ENCODE results near the gene PIGR.

PIGR gene

GRCh38 chr1:206969090-206969489 is 22.8 kb upstream of the PIGR start:
- TF ChIP-seq CTCF (IDR thresholded peaks at IDR 0.05; ENCODE audit: low read depth, low read length) = no peak
- no peak for DNase-seq (ENCODE audit: extremely low read depth, low read depth)

DNA sequence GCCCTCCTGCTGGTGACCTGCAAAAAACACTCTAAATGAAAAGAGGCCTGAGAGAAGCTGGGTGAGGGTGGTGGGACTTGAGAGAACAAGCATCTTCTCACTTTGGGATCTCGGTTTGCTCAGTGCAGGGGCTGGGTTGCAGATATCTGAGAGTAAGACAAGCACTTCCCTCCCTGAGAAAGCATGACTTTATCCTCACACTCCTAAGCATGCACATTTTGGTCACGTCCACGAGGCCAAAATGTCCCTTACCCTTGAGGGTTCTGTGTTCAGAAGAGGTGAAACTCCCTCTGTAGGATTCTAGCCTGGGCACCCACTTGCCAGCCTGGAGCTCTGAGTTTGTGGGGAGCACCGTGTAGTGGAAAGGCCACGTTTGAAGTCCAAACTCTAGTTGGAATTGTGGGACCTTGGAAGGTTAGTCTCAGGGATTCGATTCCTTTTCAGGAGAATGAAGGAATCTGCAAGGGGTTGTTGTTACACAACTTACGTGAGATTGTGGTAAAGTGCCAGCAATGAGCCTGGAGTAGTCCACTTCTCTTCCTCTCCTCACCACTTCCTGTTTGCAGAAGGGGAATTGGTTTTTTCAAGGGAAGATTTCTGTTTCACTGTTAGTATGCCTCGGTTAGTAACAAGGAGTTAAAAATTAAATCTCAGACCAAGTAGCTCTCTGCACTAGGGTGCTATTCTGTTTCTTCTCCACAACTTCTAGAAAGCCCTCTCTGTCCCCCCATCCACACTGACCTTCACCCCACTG is 21.0 kb upstream of the PIGR start:
- DNase-seq (ENCODE audit: extremely low read depth, low read depth) = no peak
- TF ChIP-seq CTCF (IDR thresholded peaks at IDR 0.05; ENCODE audit: low read depth, low read length) = no peak

- DNase-seq (ENCODE audit: extremely low read depth, low read depth) = no peak
- TF ChIP-seq CTCF (IDR thresholded peaks at IDR 0.05; ENCODE audit: low read depth, low read length) = no peak
These were observed 19.5 kb upstream of the PIGR start for GRCh38 chr1:206965781-206966180.

- DNase-seq (ENCODE audit: extremely low read depth, low read depth) = no peak
- no peak for TF ChIP-seq CTCF (IDR thresholded peaks at IDR 0.05; ENCODE audit: low read depth, low read length)
These were observed 17.5 kb upstream of the PIGR start for GRCh38 chr1:206963740-206964139.

GRCh38 chr1:206963119-206963712 is 16.9 kb upstream of the PIGR start:
- TF ChIP-seq CTCF (IDR thresholded peaks at IDR 0.05; ENCODE audit: low read depth, low read length) = no peak
- no peak for DNase-seq (ENCODE audit: extremely low read depth, low read depth)

DNA sequence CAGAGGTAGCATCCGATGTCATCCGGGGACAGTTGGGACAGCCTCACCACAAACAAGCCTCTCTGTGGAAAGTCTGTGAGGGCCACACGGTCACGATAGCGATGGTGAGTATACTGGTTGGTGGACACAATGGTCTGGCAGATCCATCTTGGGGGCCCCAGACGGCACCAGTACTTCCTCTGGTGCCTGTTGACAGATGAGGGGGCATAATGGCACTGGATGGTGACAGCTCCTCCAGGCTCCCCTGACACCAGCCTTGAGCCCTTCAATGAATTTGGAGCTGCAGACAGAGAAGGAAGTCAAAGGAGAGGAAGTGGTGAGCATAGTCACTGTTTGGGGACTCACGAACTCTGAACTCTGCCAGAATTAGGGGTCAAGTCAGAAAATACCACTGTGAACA is 16.0 kb upstream of the PIGR start:
- TF ChIP-seq CTCF (IDR thresholded peaks at IDR 0.05; ENCODE audit: low read depth, low read length) = no peak
- no peak for DNase-seq (ENCODE audit: extremely low read depth, low read depth)

DNA sequence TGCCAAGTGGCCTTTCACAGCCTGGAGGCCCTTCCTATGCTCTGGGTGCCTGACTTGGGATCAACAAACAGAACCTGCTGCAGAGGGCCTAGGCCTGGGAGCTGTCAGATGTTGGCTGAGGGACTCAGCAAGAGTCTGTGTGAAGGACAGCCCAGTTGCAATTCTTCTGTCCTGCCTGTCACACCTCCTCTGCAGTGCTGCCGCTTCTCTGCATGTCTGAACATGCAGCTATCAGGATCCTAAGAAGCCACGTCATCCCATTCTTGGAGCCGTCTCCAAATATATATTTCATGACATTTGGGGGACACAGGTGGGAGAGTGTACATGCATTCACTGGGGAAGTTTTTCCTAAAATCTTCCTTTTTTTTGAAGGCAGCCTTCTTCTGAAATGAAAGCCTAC is 15.4 kb upstream of the PIGR start:
- no peak for TF ChIP-seq CTCF (IDR thresholded peaks at IDR 0.05; ENCODE audit: low read depth, low read length)
- DNase-seq (ENCODE audit: extremely low read depth, low read depth) = no peak
